ENCODE data around the gene RANBP3.

- TF ChIP-seq CTCF (conservative IDR thresholded peaks at IDR 0.05 in 1 of 2, IDR thresholded peaks at IDR 0.05 in 1 of 2; ENCODE audit: extremely low read depth in 1 of 2, insufficient read depth in 1 of 2, low read depth in 1 of 2, low read length in 2 of 2) (no peak), EZH2 (IDR thresholded peaks at IDR 0.05; ENCODE audit: borderline replicate concordance, low read length) (no peak)
Measured at GRCh38 chr19:5934069-5934401, 43.9 kb downstream of the RANBP3 start.
